ENCODE measurements around the gene MYOZ2. TPM values are rescaled to one million over a fixed set of nuclear protein-coding genes. Genes with fewer than 3 reads are reported as not detected.
A peak's percentile ranks its signal among the peaks of the same experiment; 100 is the strongest.

MYOZ2 gene
- total and polyA plus RNA-seq, 3 donors from 2014 or later: 2.8 to 4.3 (median 3.2) TPM

DNA sequence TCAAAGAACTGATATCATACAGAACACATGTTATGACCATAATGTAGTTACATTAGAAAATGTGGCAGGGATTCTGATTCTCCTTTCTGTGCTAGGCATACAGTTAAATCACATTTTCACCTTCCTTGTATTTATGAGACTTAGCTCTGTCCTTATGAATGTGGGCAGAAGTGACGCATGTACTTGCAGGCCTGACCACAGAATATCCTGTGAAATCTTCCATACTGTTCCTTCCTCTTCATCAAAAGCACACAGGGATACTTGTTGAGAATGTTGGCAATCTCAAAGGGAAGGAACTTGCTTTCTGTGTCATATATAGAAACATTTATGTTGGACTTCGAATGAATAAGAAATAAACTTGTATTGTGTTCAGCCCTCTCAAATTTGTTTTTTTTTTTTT, 17.2 kb upstream of the MYOZ2 start:
- no peak overlapping the region for H3K27ac ChIP-seq
- no peaks in the 10 kb centered on the region for H3K36me3 ChIP-seq (ENCODE audit: low read depth, missing control alignments)
- no peaks in the 10 kb centered on the region for H3K9me3 ChIP-seq
- H3K4me1 ChIP-seq: no peaks in the 10 kb centered on the region
- no peaks in the 10 kb centered on the region for H3K27me3 ChIP-seq
- intact Hi-C loops (cut with DNase I; ENCODE audit: low total_unique reads): no loop called here
- DNase-seq: no peak
- no peak overlapping the region for H3K4me3 ChIP-seq
- WGBS, 2 donors: 82 to 84% methylated on average over 2 of the region's 2 CpGs
- TF ChIP-seq CTCF (IDR thresholded peaks at IDR 0.05): no peak
- no peak for TF ChIP-seq POLR2A (IDR thresholded peaks at IDR 0.05)

- no peaks in the 10 kb centered on the region for H3K27me3 ChIP-seq
- intact Hi-C loops (cut with DNase I; ENCODE audit: low total_unique reads): no loop called here
- TF ChIP-seq POLR2A (IDR thresholded peaks at IDR 0.05) (no peak), CTCF (IDR thresholded peaks at IDR 0.05) (no peak)
- no peaks in the 10 kb centered on the region for H3K9me3 ChIP-seq
- H3K4me3 ChIP-seq: no peak overlapping the region
- DNase-seq: no peak
- H3K4me1 ChIP-seq: no peaks in the 10 kb centered on the region
- H3K36me3 ChIP-seq (ENCODE audit: low read depth, missing control alignments): no peaks in the 10 kb centered on the region
- H3K27ac ChIP-seq: no peak overlapping the region
Observed at GRCh38 chr4:119124352-119124751, 11.3 kb upstream of the MYOZ2 start.

DNA sequence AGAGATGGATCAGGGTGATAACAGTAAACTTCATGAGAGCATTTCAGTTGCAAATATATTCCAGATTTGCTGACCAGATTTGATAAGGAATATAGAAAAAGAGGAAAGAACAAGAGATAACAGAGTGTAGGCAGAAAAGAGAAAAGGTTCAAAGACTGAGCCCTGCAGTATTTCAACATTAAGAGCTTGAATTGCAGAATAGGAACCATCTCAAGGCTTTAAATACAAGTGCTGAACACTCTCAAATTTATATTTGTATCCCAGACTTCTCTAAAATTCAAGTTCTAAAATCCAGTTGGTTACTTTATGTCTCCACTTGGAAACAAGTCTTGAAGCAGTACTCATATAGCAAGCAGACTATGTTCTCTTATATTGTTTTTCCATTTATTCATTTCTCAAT, 9.7 kb upstream of the MYOZ2 start:
- no peak for TF ChIP-seq CTCF (IDR thresholded peaks at IDR 0.05)
- TF ChIP-seq POLR2A (IDR thresholded peaks at IDR 0.05): no peak
- Histone ChIP-seq H3K27me3 (no peaks in the 10 kb centered on the region), H3K27ac (no peak overlapping the region), H3K9me3 (no peaks in the 10 kb centered on the region), H3K36me3 (ENCODE audit: low read depth, missing control alignments) (no peaks in the 10 kb centered on the region), H3K4me1 (no peaks in the 10 kb centered on the region), H3K4me3 (no peak overlapping the region)
- no peak for DNase-seq
- intact Hi-C loops (cut with DNase I; ENCODE audit: low total_unique reads): no loop called here

- H3K36me3 ChIP-seq (ENCODE audit: low read depth, missing control alignments): no peaks in the 10 kb centered on the region
- intact Hi-C loops (cut with DNase I; ENCODE audit: low total_unique reads): no loop called here
- no peak overlapping the region for H3K4me3 ChIP-seq
- no peaks in the 10 kb centered on the region for H3K9me3 ChIP-seq
- DNase-seq: peak; percentile 48
- TF ChIP-seq CTCF (IDR thresholded peaks at IDR 0.05): no peak
- TF ChIP-seq POLR2A (IDR thresholded peaks at IDR 0.05): no peak
- H3K27me3 ChIP-seq: no peaks in the 10 kb centered on the region
- H3K27ac ChIP-seq: no peak overlapping the region
- H3K4me1 ChIP-seq: no peaks in the 10 kb centered on the region
- WGBS, 2 donors: 50 to 56% methylated on average over 3 of the region's 3 CpGs
Observed at GRCh38 chr4:119128148-119128547, 7.5 kb upstream of the MYOZ2 start.

GRCh38 chr4:119130365-119131065, 5.1 kb upstream of the MYOZ2 start:
- H3K9me3 ChIP-seq: no peaks in the 10 kb centered on the region
- WGBS, 2 donors: 43 to 53% methylated on average over 4 of the region's 4 CpGs
- intact Hi-C loops (cut with DNase I; ENCODE audit: low total_unique reads): no loop called here
- no peaks in the 10 kb centered on the region for H3K4me1 ChIP-seq
- no peak overlapping the region for H3K27ac ChIP-seq
- no peak overlapping the region for H3K4me3 ChIP-seq
- no peaks in the 10 kb centered on the region for H3K27me3 ChIP-seq
- DNase-seq: no peak
- no peak for TF ChIP-seq CTCF (IDR thresholded peaks at IDR 0.05)
- no peaks in the 10 kb centered on the region for H3K36me3 ChIP-seq (ENCODE audit: low read depth, missing control alignments)
